Neural cell (in vitro differentiated cells): ENCODE results near the gene NT5C.

Source experiments
- EZH2 ChIP-seq: fragments of 200-600, 300-800 bp; shearing (Covaris generic), sonication (generic); IDR thresholded peaks from 2 replicates; pipeline ENCODE4 v1.6.1; 2014; ENCODE audit warnings: antibody characterized with exemption, low read length, borderline replicate concordance, mild to moderate bottlenecking; ENCODE audit not compliant: insufficient read depth, poor library complexity, severe bottlenecking
- POLR2AphosphoS5 ChIP-seq: IDR thresholded peaks from 2 replicates; pipeline ENCODE4 v1.6.1; 2012
- RAD21 ChIP-seq: fragments of 450-650 bp; conservative IDR thresholded peaks from 2 replicates; pipeline ENCODE4 v1.6.1; 2014; ENCODE audit warnings: antibody characterized with exemption, mild to moderate bottlenecking, moderate library complexity
- SMC3 ChIP-seq: fragments of 450-650 bp; conservative IDR thresholded peaks from 2 replicates; pipeline ENCODE4 v1.6.1; 2014; ENCODE audit warnings: antibody characterized with exemption, mild to moderate bottlenecking, moderate library complexity; ENCODE audit not compliant: poor library complexity
- TAF1 ChIP-seq: IDR thresholded peaks from 2 replicates; pipeline ENCODE4 v1.6.1; 2012; ENCODE audit warnings: low read depth
- TF ChIP-seq, protein P1 (sequence below): fragments of 450-650 bp; IDR thresholded peaks from 2 replicates; pipeline ENCODE4 v1.5.1; 2014; ENCODE audit warnings: antibody characterized with exemption, mild to moderate bottlenecking, moderate library complexity; ENCODE audit not compliant: poor library complexity, severe bottlenecking
- TF ChIP-seq, protein P2 (sequence below): IDR thresholded peaks from 2 replicates; pipeline ENCODE4 v1.6.1; 2012; ENCODE audit warnings: borderline replicate concordance

DNA sequence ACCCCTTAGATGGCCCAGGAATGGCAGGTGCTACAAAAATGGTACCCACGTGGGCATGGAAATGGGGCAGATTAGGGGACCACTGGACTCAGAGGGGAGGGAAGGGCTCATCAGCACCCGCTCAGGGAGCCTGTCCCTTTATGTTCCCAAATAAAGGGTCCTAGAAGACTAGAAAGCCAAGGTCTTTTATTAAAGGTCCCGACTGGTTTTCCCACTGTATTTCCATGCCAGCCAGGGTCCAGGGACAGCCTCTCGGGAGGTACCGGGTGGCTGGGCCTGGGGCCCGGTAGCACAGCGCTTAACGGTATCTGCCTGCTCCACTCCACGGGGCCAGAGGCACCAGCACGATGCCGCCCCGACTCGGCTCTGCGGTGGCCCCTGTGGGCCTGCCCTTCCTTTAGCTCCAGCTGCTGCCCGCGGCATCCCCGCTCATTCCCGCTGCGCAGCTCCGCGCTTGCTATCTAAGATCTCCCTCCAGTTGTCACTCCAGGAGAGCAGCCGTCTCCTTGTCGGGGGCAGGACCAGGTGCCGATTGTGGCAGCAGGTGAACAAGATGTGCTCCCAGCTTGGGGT is 1.4 kb downstream of the NT5C start:
- TF ChIP-seq, protein P1, sequence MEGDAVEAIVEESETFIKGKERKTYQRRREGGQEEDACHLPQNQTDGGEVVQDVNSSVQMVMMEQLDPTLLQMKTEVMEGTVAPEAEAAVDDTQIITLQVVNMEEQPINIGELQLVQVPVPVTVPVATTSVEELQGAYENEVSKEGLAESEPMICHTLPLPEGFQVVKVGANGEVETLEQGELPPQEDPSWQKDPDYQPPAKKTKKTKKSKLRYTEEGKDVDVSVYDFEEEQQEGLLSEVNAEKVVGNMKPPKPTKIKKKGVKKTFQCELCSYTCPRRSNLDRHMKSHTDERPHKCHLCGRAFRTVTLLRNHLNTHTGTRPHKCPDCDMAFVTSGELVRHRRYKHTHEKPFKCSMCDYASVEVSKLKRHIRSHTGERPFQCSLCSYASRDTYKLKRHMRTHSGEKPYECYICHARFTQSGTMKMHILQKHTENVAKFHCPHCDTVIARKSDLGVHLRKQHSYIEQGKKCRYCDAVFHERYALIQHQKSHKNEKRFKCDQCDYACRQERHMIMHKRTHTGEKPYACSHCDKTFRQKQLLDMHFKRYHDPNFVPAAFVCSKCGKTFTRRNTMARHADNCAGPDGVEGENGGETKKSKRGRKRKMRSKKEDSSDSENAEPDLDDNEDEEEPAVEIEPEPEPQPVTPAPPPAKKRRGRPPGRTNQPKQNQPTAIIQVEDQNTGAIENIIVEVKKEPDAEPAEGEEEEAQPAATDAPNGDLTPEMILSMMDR, result no peak
- TF ChIP-seq EZH2, result no peak
- no peak for TF ChIP-seq POLR2AphosphoS5
- TF ChIP-seq SMC3, result no peak
- TF ChIP-seq TAF1, result no peak
- no peak for TF ChIP-seq RAD21
- TF ChIP-seq, protein P2, sequence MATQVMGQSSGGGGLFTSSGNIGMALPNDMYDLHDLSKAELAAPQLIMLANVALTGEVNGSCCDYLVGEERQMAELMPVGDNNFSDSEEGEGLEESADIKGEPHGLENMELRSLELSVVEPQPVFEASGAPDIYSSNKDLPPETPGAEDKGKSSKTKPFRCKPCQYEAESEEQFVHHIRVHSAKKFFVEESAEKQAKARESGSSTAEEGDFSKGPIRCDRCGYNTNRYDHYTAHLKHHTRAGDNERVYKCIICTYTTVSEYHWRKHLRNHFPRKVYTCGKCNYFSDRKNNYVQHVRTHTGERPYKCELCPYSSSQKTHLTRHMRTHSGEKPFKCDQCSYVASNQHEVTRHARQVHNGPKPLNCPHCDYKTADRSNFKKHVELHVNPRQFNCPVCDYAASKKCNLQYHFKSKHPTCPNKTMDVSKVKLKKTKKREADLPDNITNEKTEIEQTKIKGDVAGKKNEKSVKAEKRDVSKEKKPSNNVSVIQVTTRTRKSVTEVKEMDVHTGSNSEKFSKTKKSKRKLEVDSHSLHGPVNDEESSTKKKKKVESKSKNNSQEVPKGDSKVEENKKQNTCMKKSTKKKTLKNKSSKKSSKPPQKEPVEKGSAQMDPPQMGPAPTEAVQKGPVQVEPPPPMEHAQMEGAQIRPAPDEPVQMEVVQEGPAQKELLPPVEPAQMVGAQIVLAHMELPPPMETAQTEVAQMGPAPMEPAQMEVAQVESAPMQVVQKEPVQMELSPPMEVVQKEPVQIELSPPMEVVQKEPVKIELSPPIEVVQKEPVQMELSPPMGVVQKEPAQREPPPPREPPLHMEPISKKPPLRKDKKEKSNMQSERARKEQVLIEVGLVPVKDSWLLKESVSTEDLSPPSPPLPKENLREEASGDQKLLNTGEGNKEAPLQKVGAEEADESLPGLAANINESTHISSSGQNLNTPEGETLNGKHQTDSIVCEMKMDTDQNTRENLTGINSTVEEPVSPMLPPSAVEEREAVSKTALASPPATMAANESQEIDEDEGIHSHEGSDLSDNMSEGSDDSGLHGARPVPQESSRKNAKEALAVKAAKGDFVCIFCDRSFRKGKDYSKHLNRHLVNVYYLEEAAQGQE, result no peak
